SU-DHL-6 (cell line): ENCODE measurements around the gene FAM83C.

Experiments
- EZH2phosphoT487 ChIP-seq: fragments of 200-600 bp; sonication (generic), shearing (Covaris generic); conservative IDR thresholded peaks from 2 replicates; pipeline ENCODE4 v1.6.1; 2018; ENCODE audit warnings: mild to moderate bottlenecking, antibody characterized with exemption, low read length, moderate library complexity, mixed read lengths
- TF ChIP-seq, protein P1 (sequence below): fragments of 200-600 bp; sonication (generic); IDR thresholded peaks from one replicate; pipeline ENCODE4 v1.5.1; 2017; ENCODE audit warnings: antibody characterized with exemption, mild to moderate bottlenecking, low read length, moderate library complexity; ENCODE audit not compliant: insufficient read depth, poor library complexity, severe bottlenecking

GRCh38 chr20:35237486-35237885, 54.7 kb downstream of the FAM83C start:
- TF ChIP-seq, protein P1, sequence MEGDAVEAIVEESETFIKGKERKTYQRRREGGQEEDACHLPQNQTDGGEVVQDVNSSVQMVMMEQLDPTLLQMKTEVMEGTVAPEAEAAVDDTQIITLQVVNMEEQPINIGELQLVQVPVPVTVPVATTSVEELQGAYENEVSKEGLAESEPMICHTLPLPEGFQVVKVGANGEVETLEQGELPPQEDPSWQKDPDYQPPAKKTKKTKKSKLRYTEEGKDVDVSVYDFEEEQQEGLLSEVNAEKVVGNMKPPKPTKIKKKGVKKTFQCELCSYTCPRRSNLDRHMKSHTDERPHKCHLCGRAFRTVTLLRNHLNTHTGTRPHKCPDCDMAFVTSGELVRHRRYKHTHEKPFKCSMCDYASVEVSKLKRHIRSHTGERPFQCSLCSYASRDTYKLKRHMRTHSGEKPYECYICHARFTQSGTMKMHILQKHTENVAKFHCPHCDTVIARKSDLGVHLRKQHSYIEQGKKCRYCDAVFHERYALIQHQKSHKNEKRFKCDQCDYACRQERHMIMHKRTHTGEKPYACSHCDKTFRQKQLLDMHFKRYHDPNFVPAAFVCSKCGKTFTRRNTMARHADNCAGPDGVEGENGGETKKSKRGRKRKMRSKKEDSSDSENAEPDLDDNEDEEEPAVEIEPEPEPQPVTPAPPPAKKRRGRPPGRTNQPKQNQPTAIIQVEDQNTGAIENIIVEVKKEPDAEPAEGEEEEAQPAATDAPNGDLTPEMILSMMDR = no peak
- TF ChIP-seq EZH2phosphoT487 = no peak
